ENCODE measurements around the gene SBNO2. TPM values are rescaled to one million over a fixed set of nuclear protein-coding genes. Genes with fewer than 3 reads are reported as not detected.

The SBNO2 gene
- total and polyA plus RNA-seq, 4 donors = 2.2 to 25.0 (median 15.0) TPM

- no peak for DNase-seq (ENCODE audit: low spot score)
- Histone ChIP-seq H3K4me3 (ENCODE audit: low read depth in 1 of 3, low read length in 3 of 3) (no peak overlapping the region), H3K36me3 (ENCODE audit: control insufficient read depth in 4 of 4, insufficient read depth in 3 of 4, low read depth in 1 of 4, low read length in 3 of 4) (peaks cover 0 to 12% (median 4%) of the 10 kb centered on the region in 4 donors), H3K27me3 (ENCODE audit: control insufficient read depth in 4 of 4, insufficient read depth in 4 of 4, low read length in 3 of 4) (no peaks in the 10 kb centered on the region), H3K4me1 (ENCODE audit: control insufficient read depth in 4 of 4, insufficient read depth in 4 of 4, low read length in 3 of 4) (peaks cover 14 to 30% (median 23%) of the 10 kb centered on the region in 4 donors), H3K27ac (ENCODE audit: low read depth in 1 of 2, low read length in 2 of 2) (peak overlapping the region in 1 of 2 donors; percentile 99), H3K9me3 (ENCODE audit: control insufficient read depth in 4 of 4, low read length in 3 of 4) (no peaks in the 10 kb centered on the region), H3K9ac (ENCODE audit: low read depth in 1 of 2, low read length in 2 of 2) (no peak overlapping the region)
- WGBS = 97% methylated on average over 46 of the region's 46 CpGs
- TF ChIP-seq NR2F2 (IDR thresholded peaks at IDR 0.05) = no peak
- TF ChIP-seq FOXA1 (IDR thresholded peaks at IDR 0.05) = no peak
- no peak for TF ChIP-seq CTCF (IDR thresholded peaks at IDR 0.05; ENCODE audit: low read depth, low read length, missing input control)
- no peak for TF ChIP-seq YY1 (IDR thresholded peaks at IDR 0.05)
- no peak for TF ChIP-seq JUND (IDR thresholded peaks at IDR 0.05)
- TF ChIP-seq HNF4A (conservative IDR thresholded peaks at IDR 0.05) = no peak
- no peak for TF ChIP-seq ZBTB33 (IDR thresholded peaks at IDR 0.05)
- TF ChIP-seq SP1 (IDR thresholded peaks at IDR 0.05) = no peak
- TF ChIP-seq GABPA (IDR thresholded peaks at IDR 0.05 in 1 of 2, conservative IDR thresholded peaks at IDR 0.05 in 1 of 2) = no peak
- TF ChIP-seq, protein P1, sequence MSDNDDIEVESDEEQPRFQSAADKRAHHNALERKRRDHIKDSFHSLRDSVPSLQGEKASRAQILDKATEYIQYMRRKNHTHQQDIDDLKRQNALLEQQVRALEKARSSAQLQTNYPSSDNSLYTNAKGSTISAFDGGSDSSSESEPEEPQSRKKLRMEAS (IDR thresholded peaks at IDR 0.05) = no peak
- TF ChIP-seq TAF1 (conservative IDR thresholded peaks at IDR 0.05) = no peak
- TF ChIP-seq, protein P2, sequence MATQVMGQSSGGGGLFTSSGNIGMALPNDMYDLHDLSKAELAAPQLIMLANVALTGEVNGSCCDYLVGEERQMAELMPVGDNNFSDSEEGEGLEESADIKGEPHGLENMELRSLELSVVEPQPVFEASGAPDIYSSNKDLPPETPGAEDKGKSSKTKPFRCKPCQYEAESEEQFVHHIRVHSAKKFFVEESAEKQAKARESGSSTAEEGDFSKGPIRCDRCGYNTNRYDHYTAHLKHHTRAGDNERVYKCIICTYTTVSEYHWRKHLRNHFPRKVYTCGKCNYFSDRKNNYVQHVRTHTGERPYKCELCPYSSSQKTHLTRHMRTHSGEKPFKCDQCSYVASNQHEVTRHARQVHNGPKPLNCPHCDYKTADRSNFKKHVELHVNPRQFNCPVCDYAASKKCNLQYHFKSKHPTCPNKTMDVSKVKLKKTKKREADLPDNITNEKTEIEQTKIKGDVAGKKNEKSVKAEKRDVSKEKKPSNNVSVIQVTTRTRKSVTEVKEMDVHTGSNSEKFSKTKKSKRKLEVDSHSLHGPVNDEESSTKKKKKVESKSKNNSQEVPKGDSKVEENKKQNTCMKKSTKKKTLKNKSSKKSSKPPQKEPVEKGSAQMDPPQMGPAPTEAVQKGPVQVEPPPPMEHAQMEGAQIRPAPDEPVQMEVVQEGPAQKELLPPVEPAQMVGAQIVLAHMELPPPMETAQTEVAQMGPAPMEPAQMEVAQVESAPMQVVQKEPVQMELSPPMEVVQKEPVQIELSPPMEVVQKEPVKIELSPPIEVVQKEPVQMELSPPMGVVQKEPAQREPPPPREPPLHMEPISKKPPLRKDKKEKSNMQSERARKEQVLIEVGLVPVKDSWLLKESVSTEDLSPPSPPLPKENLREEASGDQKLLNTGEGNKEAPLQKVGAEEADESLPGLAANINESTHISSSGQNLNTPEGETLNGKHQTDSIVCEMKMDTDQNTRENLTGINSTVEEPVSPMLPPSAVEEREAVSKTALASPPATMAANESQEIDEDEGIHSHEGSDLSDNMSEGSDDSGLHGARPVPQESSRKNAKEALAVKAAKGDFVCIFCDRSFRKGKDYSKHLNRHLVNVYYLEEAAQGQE (IDR thresholded peaks at IDR 0.05) = no peak
- TF ChIP-seq EGR1 (IDR thresholded peaks at IDR 0.05; ENCODE audit: low read depth in 2 of 2) = no peak
- no peak for TF ChIP-seq RXRA (IDR thresholded peaks at IDR 0.05)
- TF ChIP-seq HNF4G (IDR thresholded peaks at IDR 0.05) = no peak
- no peak for TF ChIP-seq FOXA2 (IDR thresholded peaks at IDR 0.05)
- no peak for TF ChIP-seq RAD21 (IDR thresholded peaks at IDR 0.05)
- TF ChIP-seq, protein P3, sequence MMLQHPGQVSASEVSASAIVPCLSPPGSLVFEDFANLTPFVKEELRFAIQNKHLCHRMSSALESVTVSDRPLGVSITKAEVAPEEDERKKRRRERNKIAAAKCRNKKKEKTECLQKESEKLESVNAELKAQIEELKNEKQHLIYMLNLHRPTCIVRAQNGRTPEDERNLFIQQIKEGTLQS (IDR thresholded peaks at IDR 0.05) = no peak
Observed at GRCh38 chr19:1156830-1157615, 17.0 kb downstream of the SBNO2 start.

Measured in liver (tissue), 9 donors.